A549 (cell line): ENCODE results near the gene MEF2B. TPM values are rescaled to one million over a fixed set of nuclear protein-coding genes. Genes with fewer than 3 reads are reported as not detected.
"Not testable (repeated sequence)": the region's sequence is repeated elsewhere in the genome, so short reads cannot be mapped to it uniquely, and the experiment has no call there.

Experiments
- ATAC-seq, 2 experiments: fragments of 200-7000 bp in 1 of 2; fragments of >200 bp in 1 of 2; cut with Nextera tagmentation in 1 of 2; cut with Tn5 transposase in 1 of 2; 3 replicates each; pipeline versions ENCODE4 v1.8.0 to v1.9.1; 2018 to 2020; ENCODE audit warnings: mild to moderate bottlenecking in 1 of 2, moderate library complexity in 1 of 2
- CTCF ChIA-PET: fragments of 300-600 bp; sonication (Branson Sonifier 250); formaldehyde crosslinking; extraction: SDS; loops from one replicate; lab custom pipeline; 2021; ENCODE audit warnings: antibody characterized with exemption, inconsistent platforms; lab: Yijun Ruan, JAX
- POLR2A ChIA-PET: fragments of 350-600 bp; formaldehyde crosslinking; extraction: SDS; loops from one replicate; lab custom pipeline; 2021; ENCODE audit warnings: antibody characterized with exemption, inconsistent platforms; lab: Yijun Ruan, JAX
- DNase-seq, 2 experiments: peaks; one replicate each; pipeline versions ENCODE4 v3.0.0 to v3.0.0-alpha.2; 2011 to 2016; ENCODE audit warnings: low read depth in 1 of 2, low spot score in 1 of 2
- FAIRE-seq: peaks from 2 replicates; lab custom pipeline; 2011; peaks lifted over from hg19 to GRCh38; lab: Jason Lieb, UNC
- H3K27ac ChIP-seq, 2 experiments: fragments of >200 bp; sonication (Bioruptor Twin); formaldehyde crosslinking; 3 replicates each; pipeline ENCODE4 v1.5.1; 2016 to 2017
- H3K4me1 ChIP-seq: fragments of >200 bp; sonication (Bioruptor Twin); formaldehyde crosslinking; 3 replicates; pipeline ENCODE4 v1.6.1; 2016
- H3K4me2 ChIP-seq: fragments of >200 bp; sonication (Bioruptor Twin); formaldehyde crosslinking; 3 replicates; pipeline ENCODE4 v1.6.1; 2016
- H3K4me3 ChIP-seq: fragments of >200 bp; sonication (Bioruptor Twin); formaldehyde crosslinking; 3 replicates; pipeline ENCODE4 v1.5.1; 2016
- H3K9me3 ChIP-seq: fragments of >200 bp; sonication (Bioruptor Twin); formaldehyde crosslinking; 3 replicates; pipeline ENCODE4 v1.6.1; 2016
- ATOH8 ChIP-seq: fragments of 250-450 bp; sonication (Bioruptor Pico); IDR thresholded peaks from 2 replicates; pipeline ENCODE4 v1.5.0; 2020; ENCODE audit warnings: low read depth, mild to moderate bottlenecking, moderate library complexity
- BCL3 ChIP-seq: fragments of >200 bp; sonication (Bioruptor Twin); formaldehyde crosslinking; IDR thresholded peaks from 3 replicates; pipeline ENCODE4 v1.6.1; 2016
- CBX8 ChIP-seq: fragments of 200-600 bp; sonication (generic); IDR thresholded peaks from 2 replicates; pipeline ENCODE4 v1.6.1; 2016
- CHD2 ChIP-seq: fragments of 150-350 bp; IDR thresholded peaks from 2 replicates; pipeline ENCODE4 v1.6.1; 2014; ENCODE audit warnings: low read length; ENCODE audit not compliant: partially characterized antibody
- CHD4 ChIP-seq: fragments of 200-600 bp; sonication (generic); IDR thresholded peaks from 2 replicates; pipeline ENCODE4 v1.6.1; 2016; ENCODE audit warnings: antibody characterized with exemption, mild to moderate bottlenecking, borderline replicate concordance
- E2F6 ChIP-seq: IDR thresholded peaks from 2 replicates; pipeline ENCODE4 v1.6.1; 2012; ENCODE audit warnings: low read depth, borderline replicate concordance
- EHMT2 ChIP-seq: fragments of 200-600 bp; sonication (generic); IDR thresholded peaks from 2 replicates; pipeline ENCODE4 v1.6.1; 2016; ENCODE audit warnings: antibody characterized with exemption, low read depth, mild to moderate bottlenecking, moderate library complexity
- ELK1 ChIP-seq: fragments of 150-350 bp; IDR thresholded peaks from 2 replicates; pipeline ENCODE4 v1.6.1; 2014; ENCODE audit warnings: low read depth, mild to moderate bottlenecking, low read length
- EP300 ChIP-seq, 2 experiments: fragments of >200 bp; sonication (Bioruptor Twin); formaldehyde crosslinking; IDR thresholded peaks; 2 replicates in 1 of 2; 3 replicates in 1 of 2; pipeline ENCODE4 v1.6.1; 2016 to 2017
- ESRRA ChIP-seq: fragments of 150-350 bp; IDR thresholded peaks from 2 replicates; pipeline ENCODE4 v1.6.1; 2014; ENCODE audit warnings: mild to moderate bottlenecking, low read length, borderline replicate concordance
- FOSL2 ChIP-seq, 2 experiments: fragments of 450-650 bp in 1 of 2; fragments of >200 bp in 1 of 2; sonication (Bioruptor Twin) in 1 of 2; formaldehyde crosslinking; IDR thresholded peaks; 2 replicates each; pipeline versions ENCODE4 v1.5.0 to v1.6.1; 2016 to 2020; ENCODE audit warnings: mild to moderate bottlenecking in 1 of 2, moderate library complexity in 1 of 2
- FOXS1 ChIP-seq: fragments of 250-450 bp; sonication (Bioruptor Pico); IDR thresholded peaks from 2 replicates; pipeline ENCODE4 v1.5.0; 2020; ENCODE audit warnings: mild to moderate bottlenecking, moderate library complexity
- GATA3 ChIP-seq: IDR thresholded peaks from 2 replicates; pipeline ENCODE4 v1.6.1; 2012; ENCODE audit warnings: borderline replicate concordance
- HOXA7 ChIP-seq: fragments of 250-450 bp; sonication (Bioruptor Pico); IDR thresholded peaks from 2 replicates; pipeline ENCODE4 v1.5.0; 2020; ENCODE audit warnings: mild to moderate bottlenecking, moderate library complexity
- HOXB5 ChIP-seq: fragments of 250-450 bp; sonication (Bioruptor Pico); IDR thresholded peaks from 2 replicates; pipeline ENCODE4 v1.5.0; 2020; ENCODE audit warnings: mild to moderate bottlenecking, moderate library complexity
- JUN ChIP-seq, 2 experiments: fragments of >200 bp; sonication (Bioruptor Twin); formaldehyde crosslinking; IDR thresholded peaks; 2 replicates in 1 of 2; 3 replicates in 1 of 2; pipeline ENCODE4 v1.6.1; 2016 to 2017
- KDM1A ChIP-seq: fragments of 200-600 bp; sonication (generic); IDR thresholded peaks from 2 replicates; pipeline ENCODE4 v1.6.1; 2016; ENCODE audit warnings: low read depth, mild to moderate bottlenecking
- MAFK ChIP-seq: fragments of 450-650 bp; IDR thresholded peaks from 2 replicates; pipeline ENCODE4 v1.6.1; 2014; ENCODE audit not compliant: partially characterized antibody
- NFE2L2 ChIP-seq: fragments of 150-350 bp; conservative IDR thresholded peaks from 2 replicates; pipeline ENCODE4 v1.6.1; 2014; ENCODE audit warnings: low read length
- NPAS2 ChIP-seq: fragments of 250-450 bp; sonication (Bioruptor Pico); IDR thresholded peaks from 2 replicates; pipeline ENCODE4 v1.8.0; 2022; ENCODE audit warnings: mild to moderate bottlenecking, moderate library complexity, borderline replicate concordance
- PHF8 ChIP-seq: fragments of 200-600 bp; sonication (generic); IDR thresholded peaks from 2 replicates; pipeline ENCODE4 v1.6.1; 2016; ENCODE audit warnings: low read depth, mild to moderate bottlenecking, antibody characterized with exemption, moderate library complexity, borderline replicate concordance
- TFCP2L1 ChIP-seq: fragments of 250-450 bp; sonication (Bioruptor Pico); IDR thresholded peaks from 2 replicates; pipeline ENCODE4 v1.5.0; 2021; ENCODE audit warnings: mild to moderate bottlenecking
- TP53 ChIP-seq: fragments of 250-450 bp; sonication (Bioruptor Pico); IDR thresholded peaks from 2 replicates; pipeline ENCODE4 v1.5.0; 2021; ENCODE audit warnings: mild to moderate bottlenecking, moderate library complexity
- ZSCAN20 ChIP-seq: fragments of 250-450 bp; sonication (Bioruptor Pico); IDR thresholded peaks from 2 replicates; pipeline ENCODE4 v1.8.0; 2022; ENCODE audit warnings: mild to moderate bottlenecking, moderate library complexity
- WGBS: methylation state at CpG from one replicate; pipeline ENCODE4 v1.1.6; 2017; ENCODE audit errors: missing lambda C conversion rate; 5-methylcytosine and 5-hydroxymethylcytosine counted together
- polyA plus RNA-seq, 4 experiments: library from polyadenylated mRNA; depleted of rRNA in 3 of 4; stranded (reverse); fragments of >200 nt; fragmentation: RNase III in 1 of 4; extraction: RNeasy Plus Mini Kit Qiagen cat#74134 plus additional on column Dnase treatment in 1 of 4; gene quantifications; 2 replicates in 3 of 4; 3 replicates in 1 of 4; pipeline ENCODE4 v1.2.3, GENCODE V29; 2011 to 2017

Gene MEF2B
- polyA plus RNA-seq, 2 of the 4 experiments (the other 2 are of a cell fraction), result 0.10 to 0.13 TPM

GRCh38 chr19:19109601-19110000 is 60.5 kb downstream of the MEF2B start:
- H3K4me2 ChIP-seq, result no peak overlapping the region
- TF ChIP-seq TP53 (CRISPR knock-in tag), result no peak
- TF ChIP-seq NPAS2 (CRISPR knock-in tag), result no peak
- TF ChIP-seq CHD4, result no peak
- TF ChIP-seq HOXA7 (CRISPR knock-in tag), result no peak
- no peak for TF ChIP-seq EP300 (IDR thresholded peaks at IDR 0.05)
- TF ChIP-seq KDM1A, result no peak
- TF ChIP-seq CBX8, result no peak
- no peak for TF ChIP-seq HOXB5 (CRISPR knock-in tag)
- no peak for TF ChIP-seq MAFK
- TF ChIP-seq TFCP2L1 (CRISPR knock-in tag), result no peak
- no peak for TF ChIP-seq EHMT2
- no peak for TF ChIP-seq ESRRA
- TF ChIP-seq JUN (IDR thresholded peaks at IDR 0.05), result no peak
- no peak for TF ChIP-seq FOXS1 (CRISPR knock-in tag)
- no peak for TF ChIP-seq CHD2
- TF ChIP-seq PHF8, result no peak
- no peak for TF ChIP-seq ZSCAN20 (CRISPR knock-in tag)
- TF ChIP-seq, all 56 proteins: peak for 0
- Histone ChIP-seq H3K4me3 (no peak overlapping the region), H3K9me3 (no peaks in the 10 kb centered on the region), H3K27ac (no peak overlapping the region), H3K4me1 (peaks cover 11% of the 10 kb centered on the region; the same call in 2 of the 3 replicates)
- WGBS, result 67% methylated on average over 9 of the region's 9 CpGs
- ChIA-PET POLR2A (no interaction called here), CTCF (interaction anchor here (0.9 kb wide), 1 partner anchor 215 kb away, joined by 3 read pairs; no protein-coding TSS in a partner anchor)
- no peak for DNase-seq
- ATAC-seq, result no peak
- no peak for FAIRE-seq

- FAIRE-seq, result no peak
- no peak for ATAC-seq
- CTCF ChIA-PET, result interaction anchor here (1.2 kb wide), 1 partner anchor 55 kb away, joined by 3 read pairs; no protein-coding TSS in a partner anchor
Observed at GRCh38 chr19:19107654-19108053, 62.4 kb downstream of the MEF2B start.

GRCh38 chr19:19106938-19107337 is 63.1 kb downstream of the MEF2B start:
- 94% methylated on average over 7 of the region's 7 CpGs for WGBS
- FAIRE-seq, H3K4me3 ChIP-seq, H3K9me3 ChIP-seq, POLR2A ChIA-PET, DNase-seq, H3K4me2 ChIP-seq, H3K27ac ChIP-seq, ATAC-seq: not testable (repeated sequence)
- peaks cover 11% of the 10 kb centered on the region; the same call in 2 of the 3 replicates for H3K4me1 ChIP-seq
- CTCF ChIA-PET, result interaction anchor here (0.6 kb wide), 1 partner anchor 163 kb away, joined by 4 read pairs; no protein-coding TSS in a partner anchor

More at GRCh38 chr19:19107654-19108053, 62.4 kb downstream of the MEF2B start:
- TF ChIP-seq CBX8 (no peak), PHF8 (no peak), BCL3 (no peak), E2F6 (no peak), FOSL2 (IDR thresholded peaks at IDR 0.05) (no peak), FOSL2 (CRISPR knock-in tag; IDR thresholded peaks at IDR 0.05) (no peak), GATA3 (no peak), NFE2L2 (no peak), ATOH8 (CRISPR knock-in tag) (no peak), JUN (IDR thresholded peaks at IDR 0.05) (no peak), TP53 (CRISPR knock-in tag) (no peak), ELK1 (no peak)
- TF ChIP-seq, all 56 proteins: peak for 0
- no peak overlapping the region for H3K4me3 ChIP-seq
- H3K9me3 ChIP-seq, result no peaks in the 10 kb centered on the region
- 88% methylated on average over 9 of the region's 11 CpGs for WGBS
- H3K4me1 ChIP-seq, result peaks cover 11% of the 10 kb centered on the region; the same call in 2 of the 3 replicates
- DNase-seq, result no peak
- H3K27ac ChIP-seq, result no peak overlapping the region
- H3K4me2 ChIP-seq, result no peak overlapping the region
- POLR2A ChIA-PET, result no interaction called here
